Activated naive CD4-positive, alpha-beta T cell treated with Interleukin-2 at 50 U/mL for 16 hours (primary cell): ENCODE data around the gene CHST12.
"Not testable (repeated sequence)": the region's sequence is repeated elsewhere in the genome, so short reads cannot be mapped to it uniquely, and the experiment has no call there.

Experiments
- DNase-seq: peaks from one replicate; pipeline ENCODE4 v3.0.0-alpha.2; 2020

The CHST12 gene

GRCh38 chr7:2403014-2403717 lies at the start of gene CHST12:
CHST12 (plus strand) TSS chr7:2403611; CDS start chr7:2432640, 29,029 bp downstream.
- peak; percentile 94 for DNase-seq

GRCh38 chr7:2353936-2354185 lies 49.5 kb upstream of the CHST12 start:
- DNase-seq = peak; percentile 91

GRCh38 chr7:2354186-2354938 lies 49.0 kb upstream of the CHST12 start, which contains the start of gene EIF3B:
EIF3B (plus strand) TSS chr7:2354827; CDS start chr7:2354922, 95 bp downstream.
- DNase-seq = peak; percentile 88

GRCh38 chr7:2354939-2355704 lies 48.3 kb upstream of the CHST12 start:
- DNase-seq = peak; percentile 31

- no peak for DNase-seq
Observed at GRCh38 chr7:2355705-2356008, 47.8 kb upstream of the CHST12 start.

GRCh38 chr7:2357165-2357564 lies 46.2 kb upstream of the CHST12 start:
- no peak for DNase-seq

- DNase-seq = no peak
Observed at GRCh38 chr7:2357571-2357970, 45.8 kb upstream of the CHST12 start.

GRCh38 chr7:2358968-2359527 lies 44.4 kb upstream of the CHST12 start:
- DNase-seq = no peak

- no peak for DNase-seq
Observed at GRCh38 chr7:2359610-2360009, 43.8 kb upstream of the CHST12 start.

GRCh38 chr7:2360796-2361195 lies 42.6 kb upstream of the CHST12 start:
- DNase-seq = no peak

- DNase-seq = no peak
Observed at GRCh38 chr7:2362385-2363088, 40.9 kb upstream of the CHST12 start.

GRCh38 chr7:2369139-2369538 lies 34.3 kb upstream of the CHST12 start:
- no peak for DNase-seq

GRCh38 chr7:2371329-2371728 lies 32.1 kb upstream of the CHST12 start:
- DNase-seq = no peak

GRCh38 chr7:2372724-2373123 lies 30.7 kb upstream of the CHST12 start:
- no peak for DNase-seq

- DNase-seq = no peak
Observed at GRCh38 chr7:2373124-2373556, 30.3 kb upstream of the CHST12 start.

GRCh38 chr7:2373646-2374045 lies 29.8 kb upstream of the CHST12 start:
- no peak for DNase-seq

GRCh38 chr7:2374401-2374800 lies 29.0 kb upstream of the CHST12 start:
- DNase-seq = no peak

GRCh38 chr7:2374830-2375728 lies 28.3 kb upstream of the CHST12 start:
- no peak for DNase-seq

GRCh38 chr7:2376351-2377154 lies 26.9 kb upstream of the CHST12 start:
- no peak for DNase-seq

GRCh38 chr7:2377492-2377891 lies 25.9 kb upstream of the CHST12 start:
- not testable (repeated sequence) for DNase-seq

GRCh38 chr7:2378125-2378524 lies 25.3 kb upstream of the CHST12 start:
- not testable (repeated sequence) for DNase-seq
